IgD-negative memory B cell (primary cell): ENCODE results near the gene ALDH1L1. TPM values are rescaled to one million over a fixed set of nuclear protein-coding genes. Genes with fewer than 3 reads are reported as not detected.

ENCODE experiments used
- H3K27ac Mint-ChIP-seq, 3 donors: one replicate each; pipeline ENCODE4 v1.8.0; 2020 to 2022; ENCODE audit warnings: mild to moderate bottlenecking in 3 of 3, mixed read lengths in 3 of 3, moderate library complexity in 1 of 3
- H3K27me3 Mint-ChIP-seq: one replicate; pipeline ENCODE4 v1.8.0; 2021; ENCODE audit warnings: mixed read lengths
- H3K36me3 Mint-ChIP-seq: one replicate; pipeline ENCODE4 v1.8.0; 2020; ENCODE audit warnings: mild to moderate bottlenecking, mixed read lengths
- H3K4me1 Mint-ChIP-seq, 3 donors: one replicate each; pipeline ENCODE4 v1.8.0; 2020 to 2022; ENCODE audit warnings: mixed read lengths in 3 of 3, mild to moderate bottlenecking in 1 of 3
- H3K4me3 Mint-ChIP-seq, 4 donors: one replicate each; pipeline ENCODE4 v1.8.0; 2020 to 2022; ENCODE audit warnings: mild to moderate bottlenecking in 4 of 4, mixed read lengths in 4 of 4, moderate library complexity in 3 of 4
- H3K9me3 Mint-ChIP-seq, 3 donors: one replicate each; pipeline ENCODE4 v1.8.0; 2020 to 2021; ENCODE audit warnings: mixed read lengths in 3 of 3, mild to moderate bottlenecking in 1 of 3
- polyA plus RNA-seq: library from polyadenylated mRNA; unstranded; fragments of 300-500 nt; fragmentation: Illumina TruSeq; gene quantifications from one replicate; pipeline ENCODE4 v1.2.3, GENCODE V29; 2021

Gene ALDH1L1
- polyA plus RNA-seq = not detected

GRCh38 chr3:126180477-126181397 is at the start of gene ALDH1L1:
ALDH1L1 (minus strand) TSS chr3:126180586; CDS start chr3:126160979, 19,607 bp downstream.
- Mint-ChIP-seq H3K27me3 (peaks cover 26% of the 10 kb centered on the region), H3K4me1 (peaks cover 0 to 7% (median 4%) of the 10 kb centered on the region in 3 donors), H3K9me3 (no peaks in the 10 kb centered on the region), H3K36me3 (no peaks in the 10 kb centered on the region), H3K4me3 (peak within 1 kb of the TSS in 1 of 4 donors; percentile 36), H3K27ac (no peak within 1 kb of the TSS)

- Mint-ChIP-seq H3K27me3 (no peaks in the 10 kb centered on the region), H3K27ac (no peak overlapping the region), H3K4me3 (no peak overlapping the region), H3K4me1 (no peaks in the 10 kb centered on the region), H3K9me3 (peaks cover 6 to 10% (median 7%) of the 10 kb centered on the region in 3 donors), H3K36me3 (no peaks in the 10 kb centered on the region)
Observed at GRCh38 chr3:126226374-126226773, 46.0 kb upstream of the ALDH1L1 start.

- peaks cover 3 to 5% (median 4%) of the 10 kb centered on the region in 3 donors for H3K4me1 Mint-ChIP-seq
- no peaks in the 10 kb centered on the region for H3K36me3 Mint-ChIP-seq
- H3K27ac Mint-ChIP-seq = no peak overlapping the region
- no peak overlapping the region for H3K4me3 Mint-ChIP-seq
- peaks cover 0 to 8% (median 7%) of the 10 kb centered on the region in 3 donors for H3K9me3 Mint-ChIP-seq
- H3K27me3 Mint-ChIP-seq = peaks cover 29% of the 10 kb centered on the region
Observed at GRCh38 chr3:126216416-126216815, 36.0 kb upstream of the ALDH1L1 start.

DNA sequence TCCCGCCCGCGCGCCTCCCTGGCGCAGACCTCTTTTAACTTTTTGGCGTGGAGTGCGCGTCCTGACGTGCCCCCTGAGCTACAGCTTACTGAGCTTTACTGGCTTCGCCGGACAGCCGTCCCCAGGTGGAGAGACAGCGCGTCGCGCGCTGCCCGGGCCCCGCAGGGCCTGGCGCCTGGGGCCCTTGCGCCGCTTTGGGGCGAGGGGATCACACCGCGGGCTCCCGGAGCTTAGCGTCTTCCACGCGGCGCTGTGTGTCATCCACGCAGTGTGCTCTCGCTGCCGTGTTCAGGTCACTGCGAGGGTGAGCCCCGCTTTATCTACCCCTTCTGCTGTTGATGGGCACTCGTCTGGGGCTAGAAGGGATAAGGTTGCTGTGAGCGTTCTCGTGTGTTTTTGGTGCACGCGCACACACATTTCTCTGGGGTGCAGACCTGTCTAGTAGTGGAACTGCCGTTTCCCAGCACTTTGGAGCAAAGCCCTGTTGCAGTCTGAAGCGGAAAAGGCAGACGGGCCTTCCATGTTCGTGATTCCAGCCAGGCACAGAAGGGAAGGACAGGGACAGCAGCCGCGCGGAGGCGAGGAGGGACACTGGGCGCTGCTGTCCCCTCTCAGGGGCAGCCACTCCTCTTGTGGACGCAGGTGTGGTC is 33.1 kb upstream of the ALDH1L1 start:
- H3K27ac Mint-ChIP-seq = no peak overlapping the region
- no peaks in the 10 kb centered on the region for H3K36me3 Mint-ChIP-seq
- peaks cover 3 to 5% (median 4%) of the 10 kb centered on the region in 3 donors for H3K4me1 Mint-ChIP-seq
- peaks cover 42% of the 10 kb centered on the region for H3K27me3 Mint-ChIP-seq
- no peaks in the 10 kb centered on the region for H3K9me3 Mint-ChIP-seq
- peak overlapping the region in 1 of 4 donors; percentile 37 for H3K4me3 Mint-ChIP-seq

DNA sequence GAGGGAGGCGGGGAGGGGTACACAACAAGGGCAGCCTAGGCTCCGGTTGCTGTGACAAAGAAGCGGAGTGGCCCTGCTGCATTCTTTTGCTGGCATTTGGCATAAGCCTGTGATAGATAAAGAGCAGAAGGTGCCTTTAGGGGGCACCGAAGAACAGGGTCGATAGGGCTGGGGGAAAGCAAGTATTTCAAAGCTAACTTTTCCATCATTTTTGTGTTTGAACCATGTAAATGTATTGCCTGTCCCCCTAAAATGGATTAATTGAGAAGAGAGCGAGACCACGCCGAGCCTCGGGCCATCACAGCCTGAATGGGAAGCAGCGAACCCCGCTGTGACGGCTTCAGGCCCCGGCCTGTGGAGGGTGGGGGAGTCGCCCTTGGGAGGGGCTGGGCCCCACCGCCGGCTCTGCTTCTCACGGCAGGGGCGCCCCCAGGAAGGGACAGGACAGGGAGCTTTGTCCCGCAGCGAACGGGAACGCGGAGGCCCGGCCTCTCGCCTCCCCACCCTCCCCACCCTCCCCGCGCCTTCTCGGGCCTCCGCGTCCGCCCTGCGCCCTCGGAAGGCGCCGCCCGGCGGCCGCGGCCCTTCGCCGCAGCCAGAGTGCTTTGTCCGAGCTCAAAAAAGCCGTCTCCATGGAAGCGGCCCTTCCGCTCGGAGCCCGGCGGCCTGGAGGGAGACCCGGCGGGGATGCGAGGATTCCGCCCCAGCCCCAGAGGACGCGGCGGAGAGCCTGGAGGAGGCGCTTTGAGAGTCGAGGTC is 32.4 kb upstream of the ALDH1L1 start:
- no peaks in the 10 kb centered on the region for H3K9me3 Mint-ChIP-seq
- peaks cover 3 to 5% (median 4%) of the 10 kb centered on the region in 3 donors for H3K4me1 Mint-ChIP-seq
- no peak overlapping the region for H3K27ac Mint-ChIP-seq
- H3K27me3 Mint-ChIP-seq = peaks cover 42% of the 10 kb centered on the region
- H3K4me3 Mint-ChIP-seq = peak overlapping the region; percentile 47 to 94 (median 70)
- H3K36me3 Mint-ChIP-seq = no peaks in the 10 kb centered on the region

GRCh38 chr3:126212250-126212619 is 31.8 kb upstream of the ALDH1L1 start:
- peak overlapping the region in 1 of 4 donors; percentile 67 for H3K4me3 Mint-ChIP-seq
- H3K36me3 Mint-ChIP-seq = no peaks in the 10 kb centered on the region
- H3K27ac Mint-ChIP-seq = no peak overlapping the region
- peaks cover 3 to 5% (median 4%) of the 10 kb centered on the region in 3 donors for H3K4me1 Mint-ChIP-seq
- peaks cover 42% of the 10 kb centered on the region for H3K27me3 Mint-ChIP-seq
- H3K9me3 Mint-ChIP-seq = no peaks in the 10 kb centered on the region

- no peaks in the 10 kb centered on the region for H3K36me3 Mint-ChIP-seq
- peaks cover 37% of the 10 kb centered on the region for H3K27me3 Mint-ChIP-seq
- H3K4me1 Mint-ChIP-seq = peaks cover 3 to 5% (median 4%) of the 10 kb centered on the region in 3 donors
- H3K9me3 Mint-ChIP-seq = no peaks in the 10 kb centered on the region
- H3K27ac Mint-ChIP-seq = peak overlapping the region in 1 of 3 donors; percentile 50
- peak overlapping the region in 1 of 4 donors; percentile 33 for H3K4me3 Mint-ChIP-seq
Observed at GRCh38 chr3:126211569-126211968, 31.2 kb upstream of the ALDH1L1 start.

- peaks cover 37% of the 10 kb centered on the region for H3K27me3 Mint-ChIP-seq
Observed at GRCh38 chr3:126210606-126211005, 30.2 kb upstream of the ALDH1L1 start.

GRCh38 chr3:126209741-126210140 is 29.4 kb upstream of the ALDH1L1 start:
- peaks cover 3 to 5% (median 4%) of the 10 kb centered on the region in 3 donors for H3K4me1 Mint-ChIP-seq
- no peak overlapping the region for H3K4me3 Mint-ChIP-seq
- H3K27me3 Mint-ChIP-seq = peaks cover 37% of the 10 kb centered on the region
- no peak overlapping the region for H3K27ac Mint-ChIP-seq
- no peaks in the 10 kb centered on the region for H3K9me3 Mint-ChIP-seq
- no peaks in the 10 kb centered on the region for H3K36me3 Mint-ChIP-seq

More at GRCh38 chr3:126210606-126211005, 30.2 kb upstream of the ALDH1L1 start:
- H3K4me1 Mint-ChIP-seq = peaks cover 3 to 5% (median 4%) of the 10 kb centered on the region in 3 donors
- H3K4me3 Mint-ChIP-seq = peak overlapping the region in 1 of 4 donors; percentile 47
- H3K27ac Mint-ChIP-seq = no peak overlapping the region
- no peaks in the 10 kb centered on the region for H3K36me3 Mint-ChIP-seq
- no peaks in the 10 kb centered on the region for H3K9me3 Mint-ChIP-seq

DNA sequence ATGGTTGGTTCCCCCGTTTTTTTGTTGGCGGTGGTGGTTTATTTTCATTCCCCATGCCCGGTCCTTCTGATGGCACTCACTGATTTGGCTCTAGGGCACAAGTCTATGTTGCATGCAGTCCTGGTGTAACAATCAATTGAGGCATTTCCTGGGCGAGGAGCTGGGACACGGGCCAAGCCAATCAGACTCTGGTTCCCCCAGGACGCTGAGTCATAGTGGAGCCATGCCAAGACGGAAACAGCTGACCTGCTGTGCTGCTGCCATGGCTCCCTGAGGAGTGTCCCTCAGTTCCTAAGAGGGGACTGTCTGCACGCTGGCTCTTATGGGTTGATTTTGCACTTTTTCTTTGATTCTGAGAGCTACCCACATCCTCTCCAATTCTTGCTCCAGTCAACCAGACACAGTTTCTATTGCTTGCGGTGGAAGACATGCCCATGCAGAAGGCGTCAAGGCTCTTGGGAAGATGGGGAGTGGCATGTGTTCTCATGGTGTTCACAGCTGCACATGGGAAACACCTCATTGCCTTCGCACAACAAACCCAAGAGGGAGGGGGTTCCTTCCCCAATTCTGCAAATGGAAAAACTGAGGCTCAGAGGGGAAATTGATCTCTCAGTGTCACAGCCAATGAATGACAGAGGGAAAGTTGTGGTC is 28.3 kb upstream of the ALDH1L1 start:
- H3K4me1 Mint-ChIP-seq = peaks cover 2 to 5% (median 4%) of the 10 kb centered on the region in 3 donors
- H3K27me3 Mint-ChIP-seq = peaks cover 30% of the 10 kb centered on the region
- H3K4me3 Mint-ChIP-seq = no peak overlapping the region
- no peaks in the 10 kb centered on the region for H3K36me3 Mint-ChIP-seq
- H3K27ac Mint-ChIP-seq = no peak overlapping the region
- H3K9me3 Mint-ChIP-seq = no peaks in the 10 kb centered on the region

GRCh38 chr3:126208182-126208581 is 27.8 kb upstream of the ALDH1L1 start:
- peaks cover 28% of the 10 kb centered on the region for H3K27me3 Mint-ChIP-seq
- no peaks in the 10 kb centered on the region for H3K9me3 Mint-ChIP-seq
- no peaks in the 10 kb centered on the region for H3K36me3 Mint-ChIP-seq
- H3K4me1 Mint-ChIP-seq = peaks cover 2 to 4% (median 2%) of the 10 kb centered on the region in 3 donors
- no peak overlapping the region for H3K27ac Mint-ChIP-seq
- H3K4me3 Mint-ChIP-seq = no peak overlapping the region

- no peak overlapping the region for H3K27ac Mint-ChIP-seq
- no peaks in the 10 kb centered on the region for H3K36me3 Mint-ChIP-seq
- H3K9me3 Mint-ChIP-seq = no peaks in the 10 kb centered on the region
- peaks cover 27% of the 10 kb centered on the region for H3K27me3 Mint-ChIP-seq
- H3K4me1 Mint-ChIP-seq = no peaks in the 10 kb centered on the region
- no peak overlapping the region for H3K4me3 Mint-ChIP-seq
Observed at GRCh38 chr3:126207166-126207565, 26.8 kb upstream of the ALDH1L1 start.

DNA sequence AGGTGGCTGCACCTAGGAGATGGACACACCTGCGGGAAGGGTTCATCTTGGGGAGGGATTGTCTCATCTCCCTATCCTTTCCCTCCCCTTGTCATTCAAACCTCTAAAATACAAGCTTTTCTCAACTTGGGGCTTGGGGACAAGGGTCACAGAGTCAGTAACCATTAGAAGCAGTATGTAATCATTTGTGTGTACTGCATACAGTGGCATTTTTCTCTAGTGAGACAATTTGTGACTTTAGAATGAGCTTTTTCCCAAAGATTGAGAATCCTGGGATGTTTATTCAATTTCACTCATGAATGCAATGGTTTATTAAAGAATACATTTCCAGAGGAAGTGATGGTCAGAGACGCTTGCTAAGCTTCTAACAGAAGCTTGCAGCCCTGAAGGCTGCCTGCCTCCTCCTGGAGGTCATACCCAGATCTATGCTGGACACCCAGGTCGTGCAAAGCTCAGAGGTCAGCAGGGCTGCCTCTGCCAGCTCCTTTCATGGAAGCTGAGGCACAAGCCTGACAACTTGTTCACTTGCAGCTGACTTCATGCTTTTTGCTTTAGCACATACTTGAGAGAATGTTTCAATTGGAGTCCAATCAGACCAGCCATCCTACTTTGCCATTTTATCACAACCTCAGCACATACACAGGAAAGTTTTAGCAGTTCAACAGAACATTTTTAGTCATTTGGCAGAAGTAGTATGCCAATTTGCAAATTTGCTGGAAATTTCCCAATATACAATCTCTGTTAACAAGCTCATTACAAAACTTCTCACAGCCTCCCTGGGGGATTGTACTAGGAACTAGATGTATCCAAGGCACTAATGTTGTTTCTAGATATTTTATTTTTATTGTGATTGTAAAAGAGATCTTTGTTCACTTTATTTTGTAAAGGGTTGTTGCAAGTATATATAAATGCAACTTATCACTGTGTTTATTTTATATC is 25.6 kb upstream of the ALDH1L1 start:
- H3K4me1 Mint-ChIP-seq = no peaks in the 10 kb centered on the region
- peak overlapping the region in 1 of 3 donors; percentile 5 for H3K27ac Mint-ChIP-seq
- no peaks in the 10 kb centered on the region for H3K9me3 Mint-ChIP-seq
- peaks cover 17% of the 10 kb centered on the region for H3K27me3 Mint-ChIP-seq
- no peaks in the 10 kb centered on the region for H3K36me3 Mint-ChIP-seq
- no peak overlapping the region for H3K4me3 Mint-ChIP-seq
